SK-N-SH (cell line): ENCODE results near the gene FGF5. TPM values are rescaled to one million over a fixed set of nuclear protein-coding genes. Genes with fewer than 3 reads are reported as not detected.

Experiments
- CTCF ChIA-PET: fragments of 300-600, 350-600 bp; formaldehyde crosslinking; extraction: SDS; loops from one replicate; lab custom pipeline; 2021; lab: Yijun Ruan, JAX
- POLR2A ChIA-PET: fragments of 350-600 bp; sonication (Branson Sonifier 250); formaldehyde crosslinking; extraction: SDS; loops from one replicate; lab custom pipeline; 2020; ENCODE audit warnings: antibody characterized with exemption, inconsistent platforms; lab: Yijun Ruan, JAX
- DNase-seq: peaks from one replicate; pipeline ENCODE4 v3.0.0; 2012
- H2AFZ ChIP-seq: fragments of 200-600 bp; sonication (generic); 2 replicates; pipeline ENCODE4 v1.8.1; 2016; ENCODE audit warnings: antibody characterized with exemption, mild to moderate bottlenecking, low read depth
- H3F3A ChIP-seq: fragments of 200-600 bp; sonication (generic); replicated peaks from 2 replicates; pipeline ENCODE3; 2016; ENCODE audit warnings: antibody characterized with exemption, mild to moderate bottlenecking; ENCODE audit not compliant: insufficient read depth
- H3K27ac ChIP-seq, 2 experiments: fragments of 200-500 bp in 1 of 2; fragments of 200-600 bp in 1 of 2; sonication (Bioruptor generic) in 1 of 2; sonication (generic), shearing (Covaris generic) in 1 of 2; 2 replicates each; pipeline versions ENCODE4 v1.5.1 to v1.6.1; 2014 to 2016; ENCODE audit warnings: low read depth in 2 of 2, inconsistent platforms in 1 of 2, low read length in 1 of 2, mild to moderate bottlenecking in 1 of 2, mixed read lengths in 1 of 2
- H3K27me3 ChIP-seq: fragments of 200-600 bp; sonication (generic), shearing (Covaris generic); 2 replicates; pipeline ENCODE4 v1.6.1; 2016; ENCODE audit warnings: mixed run types; ENCODE audit not compliant: insufficient read depth
- H3K36me3 ChIP-seq, 2 experiments: fragments of 200-500 bp in 1 of 2; fragments of 200-600 bp in 1 of 2; sonication (Bioruptor generic) in 1 of 2; sonication (generic) in 1 of 2; replicated peaks in 1 of 2; 2 replicates each; pipeline versions ENCODE3 to v1.5.1; 2014 to 2016; ENCODE audit warnings: low read length in 1 of 2, mild to moderate bottlenecking in 1 of 2; ENCODE audit not compliant: insufficient read depth in 2 of 2, control insufficient read depth in 1 of 2
- H3K4me1 ChIP-seq, 2 experiments: fragments of 200-500 bp in 1 of 2; fragments of 200-600 bp in 1 of 2; sonication (Bioruptor generic) in 1 of 2; sonication (generic), shearing (Covaris generic) in 1 of 2; 2 replicates each; pipeline versions ENCODE4 v1.5.1 to v1.6.1; 2014 to 2016; ENCODE audit warnings: low read depth in 1 of 2, low read length in 1 of 2, mixed run types in 1 of 2; ENCODE audit not compliant: insufficient read depth in 2 of 2, control insufficient read depth in 1 of 2
- H3K4me2 ChIP-seq: fragments of 200-600 bp; sonication (generic), shearing (Covaris generic); 2 replicates; pipeline ENCODE4 v1.6.1; 2017; ENCODE audit warnings: mixed run types
- H3K4me3 ChIP-seq, 2 experiments: fragments of 200-500 bp in 1 of 2; fragments of 200-600 bp in 1 of 2; sonication (Bioruptor generic) in 1 of 2; sonication (generic), shearing (Covaris generic) in 1 of 2; 2 replicates each; pipeline versions ENCODE4 v1.5.1 to v1.8.1; 2014 to 2016; ENCODE audit warnings: low read depth in 2 of 2, inconsistent platforms in 1 of 2, low read length in 1 of 2, mild to moderate bottlenecking in 1 of 2, mixed read lengths in 1 of 2, moderate library complexity in 1 of 2
- H3K79me2 ChIP-seq: fragments of 200-600 bp; sonication (generic); 2 replicates; pipeline ENCODE4 v1.8.1; 2017; ENCODE audit warnings: mild to moderate bottlenecking; ENCODE audit not compliant: insufficient read depth
- H3K9ac ChIP-seq: fragments of 200-600 bp; sonication (generic); 2 replicates; pipeline ENCODE4 v1.6.1; 2017; ENCODE audit warnings: mixed run types
- H3K9me2 ChIP-seq: fragments of 200-600 bp; sonication (generic); 2 replicates; pipeline ENCODE4 v1.6.1; 2017; ENCODE audit warnings: mixed run types
- H3K9me3 ChIP-seq: fragments of 200-600 bp; sonication (generic); 2 replicates; pipeline ENCODE4 v1.6.1; 2017; ENCODE audit warnings: mixed run types, mild to moderate bottlenecking, moderate library complexity
- H4K20me1 ChIP-seq: fragments of 200-600 bp; sonication (generic); 2 replicates; pipeline ENCODE4 v1.6.1; 2017; ENCODE audit warnings: mild to moderate bottlenecking, mixed run types; ENCODE audit not compliant: insufficient read depth
- EP300 ChIP-seq, 2 experiments: IDR thresholded peaks; 2 replicates each; pipeline versions ENCODE4 v1.4.0 to v1.6.1; 2012; ENCODE audit warnings: borderline replicate concordance in 1 of 2, low read depth in 1 of 2, low read length in 1 of 2
- EZH2phosphoT487 ChIP-seq: fragments of 200-600 bp; sonication (generic); IDR thresholded peaks from 2 replicates; pipeline ENCODE4 v1.6.1; 2017; ENCODE audit warnings: low read depth, mixed run types, mild to moderate bottlenecking, antibody characterized with exemption, moderate library complexity, borderline replicate concordance
- FOSL2 ChIP-seq: IDR thresholded peaks from 2 replicates; pipeline ENCODE4 v1.4.0; 2012; ENCODE audit warnings: low read depth, mild to moderate bottlenecking, moderate library complexity, borderline replicate concordance
- FOXM1 ChIP-seq: IDR thresholded peaks from 2 replicates; pipeline ENCODE4 v1.4.0; 2012; ENCODE audit warnings: low read depth, mild to moderate bottlenecking
- JUND ChIP-seq: IDR thresholded peaks from 2 replicates; pipeline ENCODE4 v1.4.0; 2012
- PBX3 ChIP-seq: IDR thresholded peaks from 2 replicates; pipeline ENCODE4; 2012
- REST ChIP-seq: IDR thresholded peaks from 2 replicates; pipeline ENCODE4 v1.6.1; 2012; ENCODE audit warnings: mild to moderate bottlenecking, low read depth, low read length, moderate library complexity
- TAF1 ChIP-seq: IDR thresholded peaks from 2 replicates; pipeline ENCODE4 v1.6.1; 2012; ENCODE audit warnings: low read depth, mild to moderate bottlenecking, low read length, moderate library complexity, borderline replicate concordance
- TCF12 ChIP-seq: IDR thresholded peaks from 2 replicates; pipeline ENCODE4 v1.4.0; 2012
- USF1 ChIP-seq: IDR thresholded peaks from 2 replicates; pipeline ENCODE4 v1.4.0; 2012; ENCODE audit warnings: low read depth, borderline replicate concordance
- ZBTB33 ChIP-seq: IDR thresholded peaks from 2 replicates; pipeline ENCODE4 v1.4.0; 2012; ENCODE audit warnings: low read depth, borderline replicate concordance
- WGBS: methylation state at CpG from one replicate; pipeline ENCODE4 v1.1.6; 2017; ENCODE audit warnings: low lambda C conversion rate; 5-methylcytosine and 5-hydroxymethylcytosine counted together
- polyA plus RNA-seq, 3 experiments: library from polyadenylated mRNA; depleted of rRNA; stranded (reverse); fragments of >200 nt; gene quantifications; 2 replicates each; pipeline ENCODE4 v1.2.3, GENCODE V29; 2012

Gene FGF5
- polyA plus RNA-seq, 1 of the 3 experiments (the other 2 are of a cell fraction) = 17.7 TPM

- TF ChIP-seq JUND (no peak), TAF1 (no peak)
Measured at GRCh38 chr4:80253510-80253909, 13.0 kb upstream of the FGF5 start (continued).

GRCh38 chr4:80254114-80254513 is 12.3 kb upstream of the FGF5 start:
- H3F3A ChIP-seq = peaks cover 21% of the 10 kb centered on the region
- no peak for DNase-seq
- WGBS = 91% methylated on average over 2 of the region's 2 CpGs
- H3K9me2 ChIP-seq = no peaks in the 10 kb centered on the region
- no peaks in the 10 kb centered on the region for H3K79me2 ChIP-seq
- no peak overlapping the region for H2AFZ ChIP-seq
- peak overlapping the region in 1 of 2 experiments; percentile 65; a peak in 1 of 4 replicates for H3K27ac ChIP-seq
- no peak overlapping the region for H3K4me3 ChIP-seq
- H3K9me3 ChIP-seq = no peaks in the 10 kb centered on the region
- TF ChIP-seq EZH2phosphoT487 = no peak
- TF ChIP-seq REST = no peak
- no peak for TF ChIP-seq ZBTB33
- CTCF ChIA-PET = interaction anchor here (3.6 kb wide), 1 partner anchor 12 kb away, joined by 11 read pairs; the partner anchor contains the start of gene FGF5
- no peaks in the 10 kb centered on the region for H4K20me1 ChIP-seq
- no peak overlapping the region for H3K4me2 ChIP-seq
- no peaks in the 10 kb centered on the region for H3K27me3 ChIP-seq
- H3K9ac ChIP-seq = no peak overlapping the region
- H3K4me1 ChIP-seq = peaks cover 0 to 4% of the 10 kb centered on the region in 2 experiments; a peak in 1 of 4 replicates
- POLR2A ChIA-PET = no interaction called here
- no peaks in the 10 kb centered on the region for H3K36me3 ChIP-seq

GRCh38 chr4:80255329-80256095 is 11.0 kb upstream of the FGF5 start:
- Histone ChIP-seq H3K4me2 (peak overlapping the region; percentile 17), H3K9me3 (no peaks in the 10 kb centered on the region), H3K79me2 (no peaks in the 10 kb centered on the region), H3K36me3 (no peaks in the 10 kb centered on the region), H3K27me3 (no peaks in the 10 kb centered on the region), H3K4me1 (peaks cover 0 to 4% of the 10 kb centered on the region in 2 experiments; a peak in 1 of 4 replicates), H2AFZ (no peak overlapping the region), H3K4me3 (no peak overlapping the region), H4K20me1 (no peaks in the 10 kb centered on the region), H3K9me2 (no peaks in the 10 kb centered on the region), H3K9ac (peak overlapping the region; percentile 8; the same call in 1 of the 2 replicates), H3F3A (peaks cover 13% of the 10 kb centered on the region), H3K27ac (peak overlapping the region in 1 of 2 experiments; percentile 65; a peak in 2 of 4 replicates)
- ChIA-PET CTCF (interaction anchor here (0.6 to 3.6 kb wide), 3 partner anchors 11 to 15 kb away, joined by 3 to 11 read pairs (median 3); partner anchors contain the start of gene FGF5), POLR2A (no interaction called here)
- TF ChIP-seq FOSL2 (peak; percentile 17; the same call in 1 of the 2 replicates), PBX3 (peak; percentile 16; the same call in 1 of the 2 replicates), EP300 (IDR thresholded peaks at IDR 0.05; ENCODE audit: borderline replicate concordance in 1 of 2, low read depth in 1 of 2, low read length in 1 of 2) (0 out of 4 replicates have a peak, but pooled peaks of 1 of the 2 experiments have one; percentile 18), FOXM1 (no peak), USF1 (no peak), TCF12 (peak; percentile 39; the same call in 1 of the 2 replicates), TAF1 (no peak)
- no peak for DNase-seq
- 42% methylated on average over 7 of the region's 7 CpGs for WGBS
